HepG2 (cell line): ENCODE measurements around the gene GRAMD2A. TPM values are rescaled to one million over a fixed set of nuclear protein-coding genes. Genes with fewer than 3 reads are reported as not detected.

ENCODE experiments used
- DNMT1 ChIP-seq: sonication (generic); formaldehyde crosslinking; IDR thresholded peaks from 2 replicates; pipeline ENCODE4 v1.5.1; 2020; ENCODE audit warnings: mild to moderate bottlenecking, missing genetic modification reagents
- KDM3A ChIP-seq: IDR thresholded peaks from 2 replicates; pipeline ENCODE4 v1.6.1; 2018; ENCODE audit warnings: low read depth, missing compliant biosample characterization
- NFYC ChIP-seq: IDR thresholded peaks from 2 replicates; pipeline ENCODE4 v1.6.1; 2016; ENCODE audit warnings: missing genetic modification reagents, missing compliant biosample characterization
- NR2C2 ChIP-seq: sonication (generic); formaldehyde crosslinking; IDR thresholded peaks from 2 replicates; pipeline ENCODE4 v1.4.0; 2020; ENCODE audit warnings: missing genetic modification reagents, mild to moderate bottlenecking, moderate library complexity, borderline replicate concordance
- RXRB ChIP-seq: IDR thresholded peaks from 2 replicates; pipeline ENCODE4 v1.6.1; 2016; ENCODE audit warnings: borderline replicate concordance, missing genetic modification reagents, missing compliant biosample characterization
- TBX2 ChIP-seq: sonication (generic); formaldehyde crosslinking; IDR thresholded peaks from 2 replicates; pipeline ENCODE4 v1.5.0; 2020; ENCODE audit warnings: missing genetic modification reagents, mild to moderate bottlenecking, borderline replicate concordance
- ZBTB42 ChIP-seq: sonication (generic); formaldehyde crosslinking; IDR thresholded peaks from 2 replicates; pipeline ENCODE4 v1.5.0; 2020; ENCODE audit warnings: mild to moderate bottlenecking, missing genetic modification reagents
- ZFX ChIP-seq: sonication (generic); formaldehyde crosslinking; IDR thresholded peaks from 2 replicates; pipeline ENCODE4 v1.4.0; 2020; ENCODE audit warnings: mild to moderate bottlenecking, low read depth, missing genetic modification reagents, moderate library complexity
- ZMYM3 ChIP-seq: sonication (generic); formaldehyde crosslinking; IDR thresholded peaks from 2 replicates; pipeline ENCODE4 v1.5.1; 2020; ENCODE audit warnings: mild to moderate bottlenecking, missing genetic modification reagents
- ZNF547 ChIP-seq: sonication (generic); formaldehyde crosslinking; IDR thresholded peaks from 2 replicates; pipeline ENCODE4 v1.5.1; 2020; ENCODE audit warnings: mild to moderate bottlenecking, missing genetic modification reagents
- polyA plus RNA-seq, 8 experiments: library from polyadenylated mRNA; depleted of rRNA in 3 of 8; stranded (reverse) in 7 of 8; unstranded in 1 of 8; fragments of >200 nt; fragmentation: Illumina TruSeq in 4 of 8; extraction: Trizol in 4 of 8; gene quantifications; 2 replicates each; pipeline versions ENCODE4 v1.2.1 to v1.2.3, GENCODE V29; 2011 to 2016; ENCODE audit warnings: low read depth in 4 of 8, missing spikeins in 1 of 8, mixed read lengths in 1 of 8; ENCODE audit not compliant: insufficient read depth in 1 of 8
- total RNA-seq, 5 experiments: library from RNA; depleted of rRNA; stranded (reverse); fragments of >200 nt; fragmentation: Illumina TruSeq; extraction: Trizol; gene quantifications; 2 replicates each; pipeline ENCODE4 v1.2.3, GENCODE V29; 2016; ENCODE audit warnings: low read depth in 1 of 5
- TF ChIP-seq, protein P1 (sequence below), 2 experiments: fragments of 450-650 bp in 1 of 2; sonication (generic) in 1 of 2; formaldehyde crosslinking in 1 of 2; IDR thresholded peaks; 2 replicates each; pipeline versions ENCODE4 v1.6.1 to v1.8.0; 2016 to 2022; ENCODE audit warnings: antibody characterized with exemption in 1 of 2, mild to moderate bottlenecking in 1 of 2, missing genetic modification reagents in 1 of 2
- TF ChIP-seq, protein P2 (sequence below): sonication (generic); formaldehyde crosslinking; IDR thresholded peaks from 2 replicates; pipeline ENCODE4 v1.4.0; 2020; ENCODE audit warnings: mild to moderate bottlenecking, low read depth, missing genetic modification reagents
- TF ChIP-seq, protein P3 (sequence below): sonication (generic); formaldehyde crosslinking; IDR thresholded peaks from 2 replicates; pipeline ENCODE4 v1.5.0; 2020; ENCODE audit warnings: mild to moderate bottlenecking, missing genetic modification reagents, moderate library complexity
- TF ChIP-seq, protein P4 (sequence below): sonication (generic); formaldehyde crosslinking; IDR thresholded peaks from 2 replicates; pipeline ENCODE4 v1.8.0; 2022; ENCODE audit warnings: mild to moderate bottlenecking, missing genetic modification reagents, moderate library complexity

The GRAMD2A gene
- total and polyA plus RNA-seq, 2 of the 13 experiments (the other 11 are each of a cell fraction or from before 2014, with no cell fraction given): 0.04 TPM; not detected in 1

DNA sequence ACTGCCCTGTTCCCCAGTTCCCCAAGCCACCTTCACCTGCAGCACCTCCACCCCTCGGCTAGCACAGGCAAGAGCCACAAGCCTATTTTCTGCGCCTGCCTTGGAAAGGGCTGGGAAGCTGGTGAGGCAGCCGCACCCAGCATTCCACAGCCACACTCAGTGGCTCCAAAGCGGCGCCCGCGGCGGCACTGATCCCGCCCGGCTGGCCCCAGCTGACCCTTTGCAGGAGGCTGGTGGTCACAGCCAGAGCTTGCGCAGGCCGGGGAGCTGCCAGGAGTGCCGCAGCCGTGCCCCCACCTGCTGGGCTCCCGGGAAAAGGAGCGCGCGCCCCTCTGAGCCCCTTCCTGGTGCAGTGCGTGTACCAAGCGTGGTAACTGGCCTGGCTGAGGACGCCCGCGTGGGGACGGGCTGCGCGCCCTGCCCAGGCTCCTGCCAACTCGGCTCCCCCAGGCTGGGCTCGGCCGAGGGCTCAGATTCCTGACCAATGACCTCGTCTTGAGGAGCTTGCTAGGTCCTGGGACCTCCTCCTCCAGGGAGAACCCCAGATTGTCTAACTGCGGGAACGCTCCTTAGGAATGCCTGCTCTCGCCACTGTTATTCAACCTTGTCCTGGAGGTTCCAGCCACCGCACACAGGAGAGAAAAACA, 13.3 kb downstream of the GRAMD2A start (continued):
- TF ChIP-seq, protein P1, sequence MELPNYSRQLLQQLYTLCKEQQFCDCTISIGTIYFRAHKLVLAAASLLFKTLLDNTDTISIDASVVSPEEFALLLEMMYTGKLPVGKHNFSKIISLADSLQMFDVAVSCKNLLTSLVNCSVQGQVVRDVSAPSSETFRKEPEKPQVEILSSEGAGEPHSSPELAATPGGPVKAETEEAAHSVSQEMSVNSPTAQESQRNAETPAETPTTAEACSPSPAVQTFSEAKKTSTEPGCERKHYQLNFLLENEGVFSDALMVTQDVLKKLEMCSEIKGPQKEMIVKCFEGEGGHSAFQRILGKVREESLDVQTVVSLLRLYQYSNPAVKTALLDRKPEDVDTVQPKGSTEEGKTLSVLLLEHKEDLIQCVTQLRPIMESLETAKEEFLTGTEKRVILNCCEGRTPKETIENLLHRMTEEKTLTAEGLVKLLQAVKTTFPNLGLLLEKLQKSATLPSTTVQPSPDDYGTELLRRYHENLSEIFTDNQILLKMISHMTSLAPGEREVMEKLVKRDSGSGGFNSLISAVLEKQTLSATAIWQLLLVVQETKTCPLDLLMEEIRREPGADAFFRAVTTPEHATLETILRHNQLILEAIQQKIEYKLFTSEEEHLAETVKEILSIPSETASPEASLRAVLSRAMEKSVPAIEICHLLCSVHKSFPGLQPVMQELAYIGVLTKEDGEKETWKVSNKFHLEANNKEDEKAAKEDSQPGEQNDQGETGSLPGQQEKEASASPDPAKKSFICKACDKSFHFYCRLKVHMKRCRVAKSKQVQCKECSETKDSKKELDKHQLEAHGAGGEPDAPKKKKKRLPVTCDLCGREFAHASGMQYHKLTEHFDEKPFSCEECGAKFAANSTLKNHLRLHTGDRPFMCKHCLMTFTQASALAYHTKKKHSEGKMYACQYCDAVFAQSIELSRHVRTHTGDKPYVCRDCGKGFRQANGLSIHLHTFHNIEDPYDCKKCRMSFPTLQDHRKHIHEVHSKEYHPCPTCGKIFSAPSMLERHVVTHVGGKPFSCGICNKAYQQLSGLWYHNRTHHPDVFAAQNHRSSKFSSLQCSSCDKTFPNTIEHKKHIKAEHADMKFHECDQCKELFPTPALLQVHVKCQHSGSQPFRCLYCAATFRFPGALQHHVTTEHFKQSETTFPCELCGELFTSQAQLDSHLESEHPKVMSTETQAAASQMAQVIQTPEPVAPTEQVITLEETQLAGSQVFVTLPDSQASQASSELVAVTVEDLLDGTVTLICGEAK (IDR thresholded peaks at IDR 0.05): no peak
- TF ChIP-seq, protein P1 (CRISPR knock-in tag; IDR thresholded peaks at IDR 0.05): no peak
- TF ChIP-seq ZBTB42 (CRISPR knock-in tag): no peak
- TF ChIP-seq NR2C2 (CRISPR knock-in tag): no peak
- TF ChIP-seq ZFX: peak; percentile 29; the same call in 1 of the 2 replicates
- TF ChIP-seq ZNF547 (CRISPR knock-in tag): 0 out of 2 replicates have a peak, but pooled peaks have one; percentile 34
- peak; percentile 33; the same call in 1 of the 2 replicates for TF ChIP-seq TBX2
- TF ChIP-seq ZMYM3 (CRISPR knock-in tag): peak; percentile 74
- TF ChIP-seq, protein P2, sequence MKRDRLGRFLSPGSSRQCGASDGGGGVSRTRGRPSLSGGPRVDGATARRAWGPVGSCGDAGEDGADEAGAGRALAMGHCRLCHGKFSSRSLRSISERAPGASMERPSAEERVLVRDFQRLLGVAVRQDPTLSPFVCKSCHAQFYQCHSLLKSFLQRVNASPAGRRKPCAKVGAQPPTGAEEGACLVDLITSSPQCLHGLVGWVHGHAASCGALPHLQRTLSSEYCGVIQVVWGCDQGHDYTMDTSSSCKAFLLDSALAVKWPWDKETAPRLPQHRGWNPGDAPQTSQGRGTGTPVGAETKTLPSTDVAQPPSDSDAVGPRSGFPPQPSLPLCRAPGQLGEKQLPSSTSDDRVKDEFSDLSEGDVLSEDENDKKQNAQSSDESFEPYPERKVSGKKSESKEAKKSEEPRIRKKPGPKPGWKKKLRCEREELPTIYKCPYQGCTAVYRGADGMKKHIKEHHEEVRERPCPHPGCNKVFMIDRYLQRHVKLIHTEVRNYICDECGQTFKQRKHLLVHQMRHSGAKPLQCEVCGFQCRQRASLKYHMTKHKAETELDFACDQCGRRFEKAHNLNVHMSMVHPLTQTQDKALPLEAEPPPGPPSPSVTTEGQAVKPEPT (CRISPR knock-in tag): no peak
- TF ChIP-seq NFYC: no peak
- TF ChIP-seq RXRB (CRISPR knock-in tag): peak; percentile 63; the same call in 1 of the 2 replicates
- TF ChIP-seq, protein P3, sequence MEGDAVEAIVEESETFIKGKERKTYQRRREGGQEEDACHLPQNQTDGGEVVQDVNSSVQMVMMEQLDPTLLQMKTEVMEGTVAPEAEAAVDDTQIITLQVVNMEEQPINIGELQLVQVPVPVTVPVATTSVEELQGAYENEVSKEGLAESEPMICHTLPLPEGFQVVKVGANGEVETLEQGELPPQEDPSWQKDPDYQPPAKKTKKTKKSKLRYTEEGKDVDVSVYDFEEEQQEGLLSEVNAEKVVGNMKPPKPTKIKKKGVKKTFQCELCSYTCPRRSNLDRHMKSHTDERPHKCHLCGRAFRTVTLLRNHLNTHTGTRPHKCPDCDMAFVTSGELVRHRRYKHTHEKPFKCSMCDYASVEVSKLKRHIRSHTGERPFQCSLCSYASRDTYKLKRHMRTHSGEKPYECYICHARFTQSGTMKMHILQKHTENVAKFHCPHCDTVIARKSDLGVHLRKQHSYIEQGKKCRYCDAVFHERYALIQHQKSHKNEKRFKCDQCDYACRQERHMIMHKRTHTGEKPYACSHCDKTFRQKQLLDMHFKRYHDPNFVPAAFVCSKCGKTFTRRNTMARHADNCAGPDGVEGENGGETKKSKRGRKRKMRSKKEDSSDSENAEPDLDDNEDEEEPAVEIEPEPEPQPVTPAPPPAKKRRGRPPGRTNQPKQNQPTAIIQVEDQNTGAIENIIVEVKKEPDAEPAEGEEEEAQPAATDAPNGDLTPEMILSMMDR (CRISPR knock-in tag): peak; percentile 12; the same call in 1 of the 2 replicates
- 0 out of 2 replicates have a peak, but pooled peaks have one; percentile 35 for TF ChIP-seq KDM3A (CRISPR knock-in tag)
- TF ChIP-seq DNMT1 (CRISPR knock-in tag): no peak
- TF ChIP-seq, protein P4, sequence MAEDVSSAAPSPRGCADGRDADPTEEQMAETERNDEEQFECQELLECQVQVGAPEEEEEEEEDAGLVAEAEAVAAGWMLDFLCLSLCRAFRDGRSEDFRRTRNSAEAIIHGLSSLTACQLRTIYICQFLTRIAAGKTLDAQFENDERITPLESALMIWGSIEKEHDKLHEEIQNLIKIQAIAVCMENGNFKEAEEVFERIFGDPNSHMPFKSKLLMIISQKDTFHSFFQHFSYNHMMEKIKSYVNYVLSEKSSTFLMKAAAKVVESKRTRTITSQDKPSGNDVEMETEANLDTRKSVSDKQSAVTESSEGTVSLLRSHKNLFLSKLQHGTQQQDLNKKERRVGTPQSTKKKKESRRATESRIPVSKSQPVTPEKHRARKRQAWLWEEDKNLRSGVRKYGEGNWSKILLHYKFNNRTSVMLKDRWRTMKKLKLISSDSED (CRISPR knock-in tag): no peak
